Transverse colon (tissue), 4 donors: ENCODE data around the gene MKI67. TPM values are rescaled to one million over a fixed set of nuclear protein-coding genes. Genes with fewer than 3 reads are reported as not detected.

ENCODE experiments used
- DNase-seq: peaks from one replicate; pipeline ENCODE4 v3.0.0-alpha.2; 2019
- H3K27ac ChIP-seq, 4 donors: fragments of 200-600 bp; sonication (generic); 2 replicates each; pipeline ENCODE4 v1.5.1; 2016 to 2018; ENCODE audit warnings: inconsistent platforms in 4 of 4
- H3K27me3 ChIP-seq: fragments of 200-600 bp; sonication (generic); 2 replicates; pipeline ENCODE4 v1.5.1; 2017; ENCODE audit warnings: inconsistent platforms
- H3K36me3 ChIP-seq, 4 donors: fragments of 200-600 bp; sonication (generic); 2 replicates each; pipeline ENCODE4 v1.5.1; 2017 to 2019; ENCODE audit warnings: inconsistent platforms in 4 of 4
- H3K4me1 ChIP-seq, 4 donors: fragments of 200-600 bp; sonication (generic); 2 replicates each; pipeline ENCODE4 v1.5.1; 2017 to 2020; ENCODE audit warnings: inconsistent platforms in 4 of 4
- H3K4me3 ChIP-seq, 4 donors: fragments of 200-600 bp; sonication (generic); 1 replicate in 1 of 4; 2 replicates in 3 of 4; pipeline versions ENCODE4 v1.5.1 to v1.6.1; 2017 to 2019; ENCODE audit warnings: inconsistent platforms in 4 of 4
- H3K9me3 ChIP-seq, 2 donors: fragments of 200-600 bp; sonication (generic); 2 replicates each; pipeline ENCODE4 v1.5.1; 2017 to 2019; ENCODE audit warnings: inconsistent platforms in 2 of 2
- CTCF ChIP-seq, 5 experiments: fragments of 200-600 bp in 3 of 5; fragments of 450-650 bp in 2 of 5; sonication (generic) in 3 of 5; IDR thresholded peaks; 1 replicate in 2 of 5; 2 replicates in 3 of 5; pipeline ENCODE4 v1.5.1; 2016 to 2017; ENCODE audit warnings: antibody characterized with exemption in 5 of 5, inconsistent platforms in 3 of 5, mild to moderate bottlenecking in 2 of 5, moderate library complexity in 1 of 5
- EP300 ChIP-seq: sonication (generic); formaldehyde crosslinking; IDR thresholded peaks from one replicate; pipeline ENCODE4 v1.6.1; 2017; ENCODE audit warnings: antibody characterized with exemption, low read depth
- POLR2A ChIP-seq: fragments of 450-650 bp; IDR thresholded peaks from one replicate; pipeline ENCODE4 v1.6.1; 2016; ENCODE audit warnings: antibody characterized with exemption, mild to moderate bottlenecking, moderate library complexity
- POLR2AphosphoS5 ChIP-seq, 3 donors: sonication (generic); formaldehyde crosslinking; IDR thresholded peaks; one replicate each; pipeline ENCODE4 v1.6.1; 2016; ENCODE audit warnings: antibody characterized with exemption in 3 of 3
- WGBS, 2 donors: methylation state at CpG; one replicate each; pipeline ENCODE4 v1.1.5; 2018; ENCODE audit warnings: low coverage in 1 of 2; 5-methylcytosine and 5-hydroxymethylcytosine counted together
- in situ Hi-C, 4 donors: fragments of 200-750 bp; cut with MboI; loops; one replicate each; pipeline versions ENCODE4 v1.15.0 to v1.15.1; 2017; ENCODE audit warnings: low sequenced_read_pairs in 3 of 4, low pct_ligation_motif_present in 1 of 4, low pct_unique_long_range_greater_than_20kb in 1 of 4
- intact Hi-C: fragments of 100-400 bp; cut with DNase I; formaldehyde crosslinking; loops from one replicate; pipeline ENCODE4 v1.15.1; 2023; ENCODE audit warnings: low total_unique reads
- total RNA-seq, 4 donors: library from RNA; depleted of rRNA; stranded (reverse); fragments of >200 nt; gene quantifications; one replicate each; pipeline ENCODE4 v1.1.0, GENCODE V29; 2016

The MKI67 gene
- total RNA-seq, 4 donors from 2014 or later: 4.5 to 40.8 (median 8.4) TPM

GRCh38 chr10:128072941-128073645, 53.1 kb downstream of the MKI67 start:
- DNase-seq: peak; percentile 4
- H3K36me3 ChIP-seq: peaks cover 0 to 35% (median 3%) of the 10 kb centered on the region in 4 donors
- no peaks in the 10 kb centered on the region for H3K4me1 ChIP-seq
- intact Hi-C loops (no loop called here), in situ Hi-C loops (loop anchor here in 1 of 4 donors (10.0 kb wide), 2 partner anchors 72 to 168 kb away; partner anchors contain the start of gene PTPRE)
- no peaks in the 10 kb centered on the region for H3K27me3 ChIP-seq
- no peak overlapping the region for H3K4me3 ChIP-seq
- no peak overlapping the region for H3K27ac ChIP-seq
- no peak for TF ChIP-seq POLR2AphosphoS5 (IDR thresholded peaks at IDR 0.05)
- no peak for TF ChIP-seq CTCF (IDR thresholded peaks at IDR 0.05)
- no peak for TF ChIP-seq POLR2A
- TF ChIP-seq EP300: no peak
- H3K9me3 ChIP-seq: no peaks in the 10 kb centered on the region
- 96% methylated on average over 14 of the region's 14 CpGs; no CpG with 5 or more reads in 1 of the 2 donors for WGBS, 2 donors

GRCh38 chr10:128072046-128072445, 54.2 kb downstream of the MKI67 start:
- Histone ChIP-seq H3K9me3 (no peaks in the 10 kb centered on the region), H3K27ac (no peak overlapping the region), H3K4me3 (no peak overlapping the region), H3K36me3 (peaks cover 0 to 32% (median 3%) of the 10 kb centered on the region in 4 donors), H3K27me3 (no peaks in the 10 kb centered on the region), H3K4me1 (no peaks in the 10 kb centered on the region)
- TF ChIP-seq CTCF (IDR thresholded peaks at IDR 0.05) (no peak), POLR2A (no peak), EP300 (no peak), POLR2AphosphoS5 (IDR thresholded peaks at IDR 0.05) (no peak)
- WGBS, 2 donors: 85 to 88% methylated on average over 3 to 6 of the region's 6 CpGs
- DNase-seq: no peak
- in situ Hi-C loops: loop anchor here in 1 of 4 donors (10.0 kb wide), 2 partner anchors 73 to 167 kb away; partner anchors contain the start of gene PTPRE
- intact Hi-C loops: no loop called here

GRCh38 chr10:128071417-128071782, 54.8 kb downstream of the MKI67 start:
- Histone ChIP-seq H3K27me3 (no peaks in the 10 kb centered on the region), H3K4me3 (no peak overlapping the region), H3K9me3 (no peaks in the 10 kb centered on the region), H3K27ac (no peak overlapping the region), H3K4me1 (no peaks in the 10 kb centered on the region), H3K36me3 (peaks cover 0 to 25% (median 1%) of the 10 kb centered on the region in 4 donors)
- 70 to 76% methylated on average over 6 to 9 of the region's 9 CpGs for WGBS, 2 donors
- peak; percentile 3 for DNase-seq
- TF ChIP-seq CTCF (IDR thresholded peaks at IDR 0.05) (no peak), POLR2AphosphoS5 (IDR thresholded peaks at IDR 0.05) (no peak), POLR2A (no peak), EP300 (no peak)
- intact Hi-C loops: no loop called here
- in situ Hi-C loops: loop anchor here in 1 of 4 donors (10.0 kb wide), 2 partner anchors 73 to 167 kb away; partner anchors contain the start of gene PTPRE

- in situ Hi-C loops (loop anchor here in 1 of 4 donors (10.0 kb wide), 2 partner anchors 74 to 166 kb away; partner anchors contain the start of gene PTPRE), intact Hi-C loops (no loop called here)
- H3K27me3 ChIP-seq: no peaks in the 10 kb centered on the region
- peak; percentile 5 for DNase-seq
- 57 to 89% methylated on average over 1 to 16 of the region's 17 CpGs for WGBS, 2 donors
- no peaks in the 10 kb centered on the region for H3K4me1 ChIP-seq
- H3K9me3 ChIP-seq: no peaks in the 10 kb centered on the region
- TF ChIP-seq EP300 (no peak), CTCF (IDR thresholded peaks at IDR 0.05) (no peak), POLR2A (no peak), POLR2AphosphoS5 (IDR thresholded peaks at IDR 0.05) (no peak)
- H3K36me3 ChIP-seq: peaks cover 0 to 25% (median 1%) of the 10 kb centered on the region in 4 donors
- no peak overlapping the region for H3K4me3 ChIP-seq
- no peak overlapping the region for H3K27ac ChIP-seq
Observed at GRCh38 chr10:128070721-128071416, 55.4 kb downstream of the MKI67 start.
